Measurements from ENCODE around the gene SLC39A11.

Gene SLC39A11

GRCh38 chr17:72700226-72700625 is 392.3 kb downstream of the SLC39A11 start:
- no peak for DNase-seq

GRCh38 chr17:72699545-72699944 is 392.9 kb downstream of the SLC39A11 start:
- peak; percentile 82 for DNase-seq

GRCh38 chr17:72697602-72698146 is 394.8 kb downstream of the SLC39A11 start:
- DNase-seq = no peak

- no peak for DNase-seq
Measured at GRCh38 chr17:72696721-72697120, 395.8 kb downstream of the SLC39A11 start.

- no peak for DNase-seq
Measured at GRCh38 chr17:72696156-72696555, 396.3 kb downstream of the SLC39A11 start.

GRCh38 chr17:72693956-72694355 is 398.5 kb downstream of the SLC39A11 start:
- DNase-seq = no peak

- DNase-seq = no peak
Measured at GRCh38 chr17:72693151-72693878, 399.2 kb downstream of the SLC39A11 start.

GRCh38 chr17:72692676-72693075 is 399.8 kb downstream of the SLC39A11 start:
- no peak for DNase-seq

- DNase-seq = peak; percentile 13
Measured at GRCh38 chr17:72691586-72691985, 400.9 kb downstream of the SLC39A11 start.

- no peak for DNase-seq
Measured at GRCh38 chr17:72691017-72691416, 401.5 kb downstream of the SLC39A11 start.

GRCh38 chr17:72687886-72688285 is 404.6 kb downstream of the SLC39A11 start:
- no peak for DNase-seq

- no peak for DNase-seq
Measured at GRCh38 chr17:72684405-72685020, 408.0 kb downstream of the SLC39A11 start.

- DNase-seq = peak; percentile 93
Measured at GRCh38 chr17:72683506-72684404, 408.7 kb downstream of the SLC39A11 start.

- no peak for DNase-seq
Measured at GRCh38 chr17:72682605-72683004, 409.9 kb downstream of the SLC39A11 start.

- DNase-seq = no peak
Measured at GRCh38 chr17:72681844-72682243, 410.6 kb downstream of the SLC39A11 start.

- no peak for DNase-seq
Measured at GRCh38 chr17:72677714-72678390, 414.6 kb downstream of the SLC39A11 start.

GRCh38 chr17:72677108-72677507 is 415.4 kb downstream of the SLC39A11 start:
- DNase-seq = no peak

GRCh38 chr17:72672729-72673128 is 419.8 kb downstream of the SLC39A11 start:
- DNase-seq = no peak

- no peak for DNase-seq
Measured at GRCh38 chr17:72671016-72671415, 421.5 kb downstream of the SLC39A11 start.

- no peak for DNase-seq
Measured at GRCh38 chr17:72667096-72668063, 425.1 kb downstream of the SLC39A11 start.

All from T1000 (cell line).